HepG2 (cell line): ENCODE results near the gene THBS2. TPM values are rescaled to one million over a fixed set of nuclear protein-coding genes. Genes with fewer than 3 reads are reported as not detected.

Experiments
- ATAC-seq: fragments of 200-7000 bp; cut with Tn5 transposase; 3 replicates; pipeline ENCODE4 v1.9.1; 2020; ENCODE audit warnings: mild to moderate bottlenecking, moderate library complexity
- BruUV-seq: library from RNA; stranded (reverse); fragments of 400-500 nt; replicated peaks from 2 replicates; lab custom pipeline; 2021; lab: Mats Ljungman, UMichigan
- CTCF ChIA-PET: fragments of 300-600 bp; formaldehyde crosslinking; extraction: SDS; loops from one replicate; lab custom pipeline; 2021; ENCODE audit warnings: low total read pairs, inconsistent platforms, low intra/inter-chr PET ratio; lab: Yijun Ruan, JAX
- POLR2A ChIA-PET: fragments of 350-600 bp; sonication (Branson Sonifier 250); formaldehyde crosslinking; loops from one replicate; lab custom pipeline; 2020; ENCODE audit warnings: antibody characterized with exemption, inconsistent platforms; lab: Yijun Ruan, JAX
- DNase-seq: peaks from one replicate; pipeline ENCODE4 v3.0.0-alpha.2; 2015; ENCODE audit warnings: low spot score
- FAIRE-seq: peaks from 3 replicates; lab custom pipeline; 2011; peaks lifted over from hg19 to GRCh38; lab: Jason Lieb, UNC
- H2AFZ ChIP-seq: one replicate; pipeline ENCODE4 v1.6.1; 2011; ENCODE audit warnings: low read length, inconsistent platforms
- H3K27ac ChIP-seq: fragments of 300-600 bp; 3 replicates; pipeline ENCODE4 v1.8.0; 2011; ENCODE audit warnings: mixed run types, mild to moderate bottlenecking, mixed read lengths, low read length, inconsistent platforms; ENCODE audit not compliant: insufficient read depth; ENCODE audit errors: extremely low read length
- H3K27me3 ChIP-seq, 2 experiments: fragments of 200-600 bp in 1 of 2; 2 replicates in 1 of 2; 3 replicates in 1 of 2; pipeline versions ENCODE4 v1.6.0 to v1.8.0; 2011; ENCODE audit warnings: low read length in 2 of 2, mild to moderate bottlenecking in 2 of 2, moderate library complexity in 2 of 2, inconsistent platforms in 1 of 2; ENCODE audit not compliant: insufficient read depth in 2 of 2, control insufficient read depth in 1 of 2
- H3K36me3 ChIP-seq, 2 experiments: fragments of 200-600 bp in 1 of 2; replicated peaks in 1 of 2; 2 replicates in 1 of 2; 3 replicates in 1 of 2; pipeline versions ENCODE4 v1.5.1 to v1.8.0; 2011; ENCODE audit warnings: low read length in 2 of 2, inconsistent platforms in 1 of 2; ENCODE audit not compliant: insufficient read depth in 2 of 2, control insufficient read depth in 1 of 2
- H3K4me1 ChIP-seq: 2 replicates; pipeline ENCODE4 v1.5.1; 2012; ENCODE audit warnings: low read length, inconsistent platforms; ENCODE audit not compliant: insufficient read depth
- H3K4me2 ChIP-seq: 2 replicates; pipeline ENCODE4 v1.6.0; 2011; ENCODE audit warnings: low read depth, low read length, inconsistent platforms
- H3K4me3 ChIP-seq, 3 experiments: fragments of 200-600 bp in 1 of 3; sonication (generic), shearing (Covaris generic) in 1 of 3; replicated peaks in 1 of 3; 2 replicates each; pipeline ENCODE4 v1.5.1; 2011 to 2016; ENCODE audit warnings: low read length in 3 of 3, inconsistent platforms in 2 of 3, low read depth in 2 of 3, mild to moderate bottlenecking in 2 of 3, control low read depth in 1 of 3, mixed read lengths in 1 of 3; ENCODE audit not compliant: insufficient read depth in 1 of 3
- H3K79me2 ChIP-seq: one replicate; pipeline ENCODE4 v1.6.1; 2011; ENCODE audit warnings: low read length, inconsistent platforms; ENCODE audit not compliant: insufficient read depth
- H3K9ac ChIP-seq: 2 replicates; pipeline ENCODE4 v1.6.0; 2011; ENCODE audit warnings: mild to moderate bottlenecking, low read depth, low read length, inconsistent platforms; ENCODE audit not compliant: insufficient read depth
- H3K9me3 ChIP-seq: 2 replicates; pipeline ENCODE4 v1.5.1; 2012; ENCODE audit warnings: mild to moderate bottlenecking, low read length
- H4K20me1 ChIP-seq: 2 replicates; pipeline ENCODE4 v1.6.0; 2011; ENCODE audit warnings: inconsistent platforms, mild to moderate bottlenecking, low read length, moderate library complexity; ENCODE audit not compliant: insufficient read depth
- ARHGAP35 ChIP-seq: sonication (generic); formaldehyde crosslinking; IDR thresholded peaks from 2 replicates; pipeline ENCODE4 v1.9.0; 2022; ENCODE audit warnings: mild to moderate bottlenecking, inconsistent platforms, moderate library complexity, missing genetic modification reagents, borderline replicate concordance
- CHD2 ChIP-seq: IDR thresholded peaks from 2 replicates; pipeline ENCODE4 v1.6.1; 2011; ENCODE audit warnings: low read depth, low read length, improper control_type of control experiment
- EEA1 ChIP-seq: sonication (generic); formaldehyde crosslinking; IDR thresholded peaks from 2 replicates; pipeline ENCODE4 v1.5.1; 2020; ENCODE audit warnings: mild to moderate bottlenecking, missing genetic modification reagents, borderline replicate concordance
- GTF3A ChIP-seq: sonication (generic); formaldehyde crosslinking; conservative IDR thresholded peaks from 2 replicates; pipeline ENCODE4 v1.4.0; 2020; ENCODE audit warnings: mild to moderate bottlenecking, missing genetic modification reagents
- HOXA3 ChIP-seq: sonication (generic); formaldehyde crosslinking; IDR thresholded peaks from 2 replicates; pipeline ENCODE4 v1.5.0; 2020; ENCODE audit warnings: missing genetic modification reagents
- JDP2 ChIP-seq: sonication (generic); formaldehyde crosslinking; IDR thresholded peaks from 2 replicates; pipeline ENCODE4 v1.8.1; 2022; ENCODE audit warnings: missing genetic modification reagents, borderline replicate concordance
- NCOA5 ChIP-seq: sonication (generic); formaldehyde crosslinking; IDR thresholded peaks from 2 replicates; pipeline ENCODE4 v1.4.0; 2020; ENCODE audit warnings: missing genetic modification reagents
- TAF1 ChIP-seq: sonication (generic); formaldehyde crosslinking; IDR thresholded peaks from 2 replicates; pipeline ENCODE4 v1.4.0; 2020; ENCODE audit warnings: missing genetic modification reagents
- TBX3 ChIP-seq: fragments of 450-650 bp; IDR thresholded peaks from 2 replicates; pipeline ENCODE4 v1.6.1; 2017; ENCODE audit warnings: antibody characterized with exemption, mild to moderate bottlenecking, inconsistent platforms, borderline replicate concordance
- YEATS2 ChIP-seq: sonication (generic); formaldehyde crosslinking; IDR thresholded peaks from 2 replicates; pipeline ENCODE4 v1.4.0; 2020; ENCODE audit warnings: missing genetic modification reagents, borderline replicate concordance
- ZNF543 ChIP-seq: sonication (generic); formaldehyde crosslinking; IDR thresholded peaks from 2 replicates; pipeline ENCODE4 v1.4.0; 2020; ENCODE audit warnings: mild to moderate bottlenecking, missing genetic modification reagents
- ZNF782 ChIP-seq: sonication (generic); formaldehyde crosslinking; IDR thresholded peaks from 2 replicates; pipeline ENCODE4 v1.4.0; 2020; ENCODE audit warnings: missing genetic modification reagents, mild to moderate bottlenecking, borderline replicate concordance
- WGBS: methylation state at CpG from one replicate; pipeline ENCODE4 v1.1.6; 2017; ENCODE audit warnings: low lambda C conversion rate; 5-methylcytosine and 5-hydroxymethylcytosine counted together
- in situ Hi-C: cut with HindIII; loops from 2 replicates; pipeline ENCODE4 v1.10.0; 2017; ENCODE audit warnings: low pct_unique_long_range_greater_than_20kb; ENCODE audit not compliant: extremely low pct_ligation_motif_present
- intact Hi-C: fragments of 100-400 bp; cut with micrococcal nuclease; formaldehyde crosslinking; loops from one replicate; pipeline ENCODE4 v1.10.0; 2022; ENCODE audit not compliant: unreplicated experiment
- polyA plus RNA-seq, 8 experiments: library from polyadenylated mRNA; depleted of rRNA in 3 of 8; stranded (reverse) in 7 of 8; unstranded in 1 of 8; fragments of >200 nt; fragmentation: Illumina TruSeq in 4 of 8; extraction: Trizol in 4 of 8; gene quantifications; 2 replicates each; pipeline versions ENCODE4 v1.2.1 to v1.2.3, GENCODE V29; 2011 to 2016; ENCODE audit warnings: low read depth in 4 of 8, missing spikeins in 1 of 8, mixed read lengths in 1 of 8; ENCODE audit not compliant: insufficient read depth in 1 of 8
- total RNA-seq, 5 experiments: library from RNA; depleted of rRNA; stranded (reverse); fragments of >200 nt; fragmentation: Illumina TruSeq; extraction: Trizol; gene quantifications; 2 replicates each; pipeline ENCODE4 v1.2.3, GENCODE V29; 2016; ENCODE audit warnings: low read depth in 1 of 5
- TF ChIP-seq, protein P1 (sequence below): sonication (generic); formaldehyde crosslinking; IDR thresholded peaks from 2 replicates; pipeline ENCODE4 v1.5.1; 2020; ENCODE audit warnings: mild to moderate bottlenecking, moderate library complexity, missing genetic modification reagents

THBS2 gene
- total and polyA plus RNA-seq, 2 of the 13 experiments (the other 11 are each of a cell fraction or from before 2014, with no cell fraction given): 0.12 to 0.15 TPM

DNA sequence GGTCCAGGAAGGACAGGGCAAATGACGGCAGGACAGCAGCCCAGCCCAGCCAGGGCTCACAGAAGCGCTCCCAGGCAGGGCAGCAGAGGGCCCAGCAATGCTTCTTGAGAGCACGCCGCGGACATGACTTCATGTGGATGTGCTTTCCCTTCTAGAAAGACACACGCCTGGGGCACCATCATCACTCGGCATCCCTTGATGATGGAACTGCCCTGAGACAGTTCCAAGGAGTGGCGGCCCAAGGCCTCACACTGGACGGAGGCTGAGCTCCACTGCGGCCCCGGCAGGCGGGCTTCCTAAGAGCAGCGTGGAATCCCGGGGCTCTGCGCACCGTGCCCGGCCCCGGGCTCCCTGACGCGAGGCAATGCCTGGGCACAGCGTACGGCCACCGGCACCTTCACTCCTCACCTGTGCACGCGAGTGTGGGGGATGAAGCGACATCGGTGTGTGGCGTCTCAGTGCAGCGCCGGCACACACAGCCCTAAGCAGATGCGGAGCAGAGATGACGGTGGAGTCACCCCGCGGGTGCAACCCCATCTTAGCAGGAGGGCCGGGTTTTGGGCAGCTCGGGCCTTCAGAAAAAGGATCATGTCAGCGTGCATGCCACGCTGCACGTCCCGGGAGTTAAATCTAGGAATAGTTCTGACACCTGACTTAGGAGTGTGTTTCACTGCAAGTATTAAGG lies 86.6 kb downstream of the THBS2 start:
- FAIRE-seq (no peak), ATAC-seq (no peak), DNase-seq (no peak)
- no peak for TF ChIP-seq TBX3
- no peak for TF ChIP-seq EEA1 (CRISPR knock-in tag)
- no peak for TF ChIP-seq NCOA5 (CRISPR knock-in tag)
- TF ChIP-seq JDP2 (CRISPR knock-in tag): no peak
- no peak for TF ChIP-seq GTF3A
- no peak for TF ChIP-seq ZNF782 (CRISPR knock-in tag)
- TF ChIP-seq CHD2: no peak
- no peak for TF ChIP-seq ARHGAP35
- TF ChIP-seq YEATS2 (CRISPR knock-in tag): no peak
- no peak for TF ChIP-seq HOXA3
- TF ChIP-seq, protein P1, sequence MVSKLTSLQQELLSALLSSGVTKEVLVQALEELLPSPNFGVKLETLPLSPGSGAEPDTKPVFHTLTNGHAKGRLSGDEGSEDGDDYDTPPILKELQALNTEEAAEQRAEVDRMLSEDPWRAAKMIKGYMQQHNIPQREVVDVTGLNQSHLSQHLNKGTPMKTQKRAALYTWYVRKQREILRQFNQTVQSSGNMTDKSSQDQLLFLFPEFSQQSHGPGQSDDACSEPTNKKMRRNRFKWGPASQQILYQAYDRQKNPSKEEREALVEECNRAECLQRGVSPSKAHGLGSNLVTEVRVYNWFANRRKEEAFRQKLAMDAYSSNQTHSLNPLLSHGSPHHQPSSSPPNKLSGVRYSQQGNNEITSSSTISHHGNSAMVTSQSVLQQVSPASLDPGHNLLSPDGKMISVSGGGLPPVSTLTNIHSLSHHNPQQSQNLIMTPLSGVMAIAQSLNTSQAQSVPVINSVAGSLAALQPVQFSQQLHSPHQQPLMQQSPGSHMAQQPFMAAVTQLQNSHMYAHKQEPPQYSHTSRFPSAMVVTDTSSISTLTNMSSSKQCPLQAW (CRISPR knock-in tag): no peak
- no peak for TF ChIP-seq ZNF543 (CRISPR knock-in tag)
- no peak for TF ChIP-seq TAF1 (CRISPR knock-in tag)
- intact Hi-C loops (no loop called here), in situ Hi-C loops (no loop called here)
- Histone ChIP-seq H3K27me3 (peaks cover 4 to 82% of the 10 kb centered on the region in 2 experiments; a peak in 4 of 5 replicates), H4K20me1 (no peaks in the 10 kb centered on the region), H3K36me3 (no peaks in the 10 kb centered on the region), H3K9me3 (no peaks in the 10 kb centered on the region), H3K4me1 (no peaks in the 10 kb centered on the region), H2AFZ (no peak overlapping the region), H3K4me3 (no peak overlapping the region), H3K9ac (no peak overlapping the region), H3K27ac (no peak overlapping the region), H3K4me2 (no peak overlapping the region), H3K79me2 (no peaks in the 10 kb centered on the region)
- ChIA-PET CTCF (no interaction called here), POLR2A (no interaction called here)
- BruUV-seq: no TSS peak
- 36% methylated on average over 13 of the region's 40 CpGs for WGBS
